22Rv1 (cell line): Measurements from ENCODE around the gene PLEK.

ENCODE experiments used
- H3K27ac ChIP-seq: fragments of 450-650 bp; 2 replicates; pipeline ENCODE4 v1.5.1; 2017
- ZFX ChIP-seq: fragments of 450-650 bp; IDR thresholded peaks from 2 replicates; pipeline ENCODE4 v1.6.1; 2017; ENCODE audit warnings: antibody characterized with exemption, borderline replicate concordance
- TF ChIP-seq, protein P1 (sequence below): fragments of 450-650 bp; IDR thresholded peaks from 2 replicates; pipeline ENCODE4 v1.5.1; 2017; ENCODE audit warnings: mild to moderate bottlenecking

The PLEK gene, protein sequence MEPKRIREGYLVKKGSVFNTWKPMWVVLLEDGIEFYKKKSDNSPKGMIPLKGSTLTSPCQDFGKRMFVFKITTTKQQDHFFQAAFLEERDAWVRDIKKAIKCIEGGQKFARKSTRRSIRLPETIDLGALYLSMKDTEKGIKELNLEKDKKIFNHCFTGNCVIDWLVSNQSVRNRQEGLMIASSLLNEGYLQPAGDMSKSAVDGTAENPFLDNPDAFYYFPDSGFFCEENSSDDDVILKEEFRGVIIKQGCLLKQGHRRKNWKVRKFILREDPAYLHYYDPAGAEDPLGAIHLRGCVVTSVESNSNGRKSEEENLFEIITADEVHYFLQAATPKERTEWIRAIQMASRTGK

DNA sequence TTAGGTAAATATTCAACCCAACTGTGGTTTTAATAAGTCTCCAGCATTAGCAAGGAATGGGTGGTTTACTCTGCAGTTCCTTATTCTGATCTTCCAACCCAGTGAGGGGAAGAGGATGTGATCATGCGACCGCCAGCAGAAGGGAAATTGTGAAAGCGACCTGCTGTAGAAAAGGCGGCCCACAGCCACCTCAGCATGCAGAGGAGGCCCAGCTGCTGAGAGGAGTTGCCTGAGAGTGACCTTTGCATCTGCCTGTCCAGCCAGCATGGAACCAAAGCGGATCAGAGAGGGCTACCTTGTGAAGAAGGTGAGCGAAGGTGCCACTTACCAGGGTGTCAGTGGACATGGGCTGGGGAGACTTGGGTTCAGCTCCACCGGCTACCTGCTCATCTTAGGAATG is at the start of gene PLEK:
Gene PLEK (plus strand): TSS at position 196 of the 400 bp plus-strand sequence. CDS start 70 bp downstream, at position 266.
- TF ChIP-seq, protein P1, sequence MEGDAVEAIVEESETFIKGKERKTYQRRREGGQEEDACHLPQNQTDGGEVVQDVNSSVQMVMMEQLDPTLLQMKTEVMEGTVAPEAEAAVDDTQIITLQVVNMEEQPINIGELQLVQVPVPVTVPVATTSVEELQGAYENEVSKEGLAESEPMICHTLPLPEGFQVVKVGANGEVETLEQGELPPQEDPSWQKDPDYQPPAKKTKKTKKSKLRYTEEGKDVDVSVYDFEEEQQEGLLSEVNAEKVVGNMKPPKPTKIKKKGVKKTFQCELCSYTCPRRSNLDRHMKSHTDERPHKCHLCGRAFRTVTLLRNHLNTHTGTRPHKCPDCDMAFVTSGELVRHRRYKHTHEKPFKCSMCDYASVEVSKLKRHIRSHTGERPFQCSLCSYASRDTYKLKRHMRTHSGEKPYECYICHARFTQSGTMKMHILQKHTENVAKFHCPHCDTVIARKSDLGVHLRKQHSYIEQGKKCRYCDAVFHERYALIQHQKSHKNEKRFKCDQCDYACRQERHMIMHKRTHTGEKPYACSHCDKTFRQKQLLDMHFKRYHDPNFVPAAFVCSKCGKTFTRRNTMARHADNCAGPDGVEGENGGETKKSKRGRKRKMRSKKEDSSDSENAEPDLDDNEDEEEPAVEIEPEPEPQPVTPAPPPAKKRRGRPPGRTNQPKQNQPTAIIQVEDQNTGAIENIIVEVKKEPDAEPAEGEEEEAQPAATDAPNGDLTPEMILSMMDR, result no peak
- TF ChIP-seq ZFX, result no peak

DNA sequence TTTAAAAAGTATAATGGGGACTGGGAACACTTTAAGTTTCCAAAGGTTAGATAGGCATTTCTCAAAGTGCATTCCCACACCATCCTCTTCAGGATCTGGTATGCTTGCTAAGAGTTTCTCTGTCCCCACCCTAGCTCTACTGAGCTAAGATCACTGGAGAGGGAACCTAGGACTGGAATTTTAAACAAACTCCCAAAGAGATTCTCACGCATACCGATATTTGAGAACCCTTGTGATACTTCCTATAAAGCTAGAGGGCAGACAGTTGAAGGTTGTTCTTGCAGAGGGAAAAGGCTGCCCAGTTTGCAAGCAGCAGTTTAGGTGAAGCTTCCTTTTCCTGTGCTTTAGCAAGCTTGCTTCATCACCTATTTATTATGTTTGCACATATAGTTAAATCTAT is 49.0 kb upstream of the PLEK start:
- no peak for TF ChIP-seq ZFX
- TF ChIP-seq, protein P1, result no peak
- H3K27ac ChIP-seq, result no peak overlapping the region

More for the DNA sequence above, at the start of gene PLEK:
- H3K27ac ChIP-seq, result no peak within 1 kb of the TSS

DNA sequence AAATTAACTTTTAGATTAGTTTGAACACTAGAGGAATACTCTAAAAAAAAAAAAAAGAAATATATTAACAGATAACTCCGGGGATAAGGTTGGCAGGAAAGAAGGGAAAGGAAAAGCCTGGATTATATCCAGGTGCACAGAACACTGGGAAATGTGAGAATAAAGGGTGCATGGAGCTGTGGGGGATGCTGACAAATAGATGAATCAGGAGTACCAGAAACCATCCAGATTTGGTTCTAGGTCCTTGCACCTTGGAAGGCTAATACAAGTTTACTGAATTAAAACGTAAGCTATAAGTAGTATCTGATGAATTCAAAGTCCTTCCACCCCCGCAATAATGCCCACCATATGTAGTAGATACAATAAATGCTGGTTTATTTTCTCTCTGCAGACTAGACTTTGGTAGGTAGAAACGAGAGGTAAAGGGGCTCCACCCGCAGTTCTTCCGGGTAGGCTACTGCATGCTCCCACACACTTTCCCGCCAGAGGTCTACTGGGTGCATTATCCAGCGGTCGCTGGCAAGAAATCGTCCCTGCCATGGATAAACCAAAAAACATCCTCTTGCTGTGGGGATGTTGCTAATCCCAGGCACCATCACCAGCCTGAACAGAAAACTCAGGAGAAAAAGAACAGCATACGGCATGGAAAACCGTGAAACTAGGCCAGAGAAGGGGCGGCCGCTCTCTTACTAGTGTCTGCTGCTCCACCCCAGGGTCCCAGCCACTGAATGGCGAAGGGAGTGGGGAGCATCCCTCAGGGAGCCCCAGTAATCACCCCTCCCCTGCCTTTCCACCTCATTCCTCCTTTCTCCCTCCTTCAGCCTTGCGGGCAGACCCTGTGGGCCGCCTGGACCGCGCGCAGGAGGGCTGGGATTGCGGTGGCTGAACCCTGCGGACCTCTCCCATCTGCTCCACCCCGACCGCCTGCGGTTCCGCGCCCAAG is 46.8 kb upstream of the PLEK start:
- TF ChIP-seq ZFX, result no peak
- TF ChIP-seq, protein P1, result no peak
- H3K27ac ChIP-seq, result no peak overlapping the region

DNA sequence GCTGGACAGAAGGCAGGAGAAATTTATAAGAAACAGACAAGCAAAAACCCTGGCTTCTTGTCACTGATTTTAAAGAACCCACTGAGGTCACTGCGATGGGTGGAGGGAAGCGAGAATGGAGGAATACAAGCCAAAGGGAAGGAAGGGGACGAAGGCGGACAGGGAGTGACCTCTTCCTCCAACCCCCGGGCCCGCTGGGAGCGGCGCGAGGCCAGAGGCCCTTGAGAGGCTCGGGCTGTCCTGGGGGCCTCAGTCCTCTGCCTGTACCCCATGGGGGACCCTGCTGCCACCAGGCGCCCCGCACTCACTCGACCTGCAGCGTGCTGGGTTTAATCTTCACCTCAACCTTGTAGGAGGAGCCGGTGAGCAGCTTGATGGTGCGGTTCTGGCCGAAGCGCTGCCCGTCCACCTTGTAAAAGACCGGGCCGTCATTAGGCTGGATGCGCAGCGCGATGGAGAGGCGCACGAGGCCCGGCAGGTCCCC is 46.1 kb upstream of the PLEK start:
- H3K27ac ChIP-seq, result no peak overlapping the region
- TF ChIP-seq ZFX, result no peak

DNA sequence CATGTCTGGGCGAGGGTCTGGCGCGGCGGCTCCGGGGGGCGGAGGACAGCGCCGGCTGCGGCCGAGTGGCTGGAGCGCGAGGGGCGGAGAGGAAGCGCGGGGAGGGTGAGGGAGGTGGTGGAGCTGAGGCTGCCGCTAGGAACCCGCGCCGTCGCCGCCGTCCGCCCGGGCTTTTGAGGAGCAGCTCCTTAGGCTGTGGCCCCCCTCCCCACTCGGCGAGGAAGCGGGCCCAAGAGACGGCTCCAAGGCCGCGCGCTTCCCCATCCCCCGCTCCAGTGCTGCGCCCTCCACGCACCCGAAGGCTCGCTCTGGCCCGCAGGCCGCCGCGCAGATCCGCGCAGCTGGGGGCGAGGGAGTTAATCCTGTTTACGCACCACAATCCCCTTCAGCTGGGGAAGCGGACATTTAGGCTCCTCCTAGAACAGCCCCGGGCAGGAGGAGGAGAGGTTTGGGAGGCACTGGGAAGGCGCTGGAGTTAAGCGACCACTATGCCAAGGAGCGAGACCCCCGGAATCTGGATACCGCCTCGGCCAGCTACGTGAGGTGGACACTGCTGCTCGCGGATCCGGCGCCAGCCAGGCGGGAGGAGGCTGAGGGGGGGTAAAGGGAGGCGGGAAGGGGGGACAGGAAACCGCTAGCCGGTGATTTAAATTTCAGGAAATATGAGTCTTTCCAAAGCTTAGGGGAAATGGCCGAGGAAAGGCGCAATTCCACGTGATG is 45.5 kb upstream of the PLEK start, which contains the start of gene CNRIP1:
Gene CNRIP1 (minus strand): TSS at position 552 of the 720 bp plus-strand sequence. CDS start 549 bp downstream, at position 3.
- TF ChIP-seq, protein P1, result peak; percentile 18; the same call in 1 of the 2 replicates
- TF ChIP-seq ZFX, result no peak
- H3K27ac ChIP-seq, result no peak within 1 kb of the TSS

DNA sequence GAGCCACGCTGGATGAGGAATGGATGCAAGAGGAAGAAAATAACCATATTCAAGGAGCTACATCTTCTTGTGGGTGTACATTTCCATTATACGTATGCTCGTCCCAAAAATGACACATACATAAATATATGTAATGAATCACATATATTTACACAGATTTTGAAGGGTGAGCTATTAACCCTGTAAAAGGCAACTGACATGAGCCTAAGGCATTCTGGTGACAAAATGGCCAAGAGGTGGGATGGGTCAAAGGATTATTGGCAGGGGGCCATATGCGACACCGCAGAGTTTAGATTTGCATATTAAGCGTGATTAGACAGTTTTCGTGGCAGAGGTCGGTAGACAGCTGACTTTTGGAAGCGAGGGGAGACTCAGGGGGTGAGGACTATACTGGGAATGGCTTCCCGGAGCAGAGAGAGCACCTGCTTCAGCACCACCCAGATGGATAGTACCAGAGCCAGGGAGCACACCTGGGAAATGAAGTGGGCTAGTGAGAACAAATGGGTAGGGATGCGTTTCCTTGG is 44.9 kb upstream of the PLEK start:
- TF ChIP-seq ZFX, result no peak
- TF ChIP-seq, protein P1, result no peak
- no peak overlapping the region for H3K27ac ChIP-seq

DNA sequence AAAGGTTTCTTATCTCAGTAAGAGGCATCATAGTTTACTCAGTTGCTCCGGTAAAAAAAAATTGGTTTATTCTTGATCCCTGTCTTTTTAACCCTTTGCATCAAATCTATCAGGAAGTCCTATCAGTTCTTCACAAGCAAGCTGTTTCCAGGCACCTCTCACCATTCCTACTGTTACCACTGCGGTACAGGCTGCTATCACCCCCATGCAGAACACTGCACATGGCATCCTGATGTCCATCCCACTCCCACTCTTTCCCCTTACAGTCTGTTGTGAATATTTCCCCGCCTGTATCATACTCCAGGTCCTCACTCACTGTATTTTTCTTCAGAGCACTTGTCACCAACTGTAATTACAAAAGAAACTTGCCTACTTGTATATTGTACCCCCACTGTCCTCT is 40.0 kb upstream of the PLEK start:
- TF ChIP-seq, protein P1, result no peak
- no peak for TF ChIP-seq ZFX
- no peak overlapping the region for H3K27ac ChIP-seq
